ENCODE measurements around the gene PHACTR3. TPM values are rescaled to one million over a fixed set of nuclear protein-coding genes. Genes with fewer than 3 reads are reported as not detected.

The PHACTR3 gene
- total and polyA plus RNA-seq, 2 of the 8 experiments (the other 6 are each of a cell fraction or from before 2014, with no cell fraction given) = 0.05 to 0.13 TPM

- ChIA-PET POLR2A (ENCODE audit: partially characterized antibody) (no interaction called here), CTCF (ENCODE audit: partially characterized antibody) (interaction anchor here (0.6 to 1.8 kb wide), 2 partner anchors 17 to 27 kb away, joined by 3 to 4 read pairs; no protein-coding TSS in a partner anchor)
- peak overlapping the region in 1 of 4 experiments; percentile 44; a peak in 1 of 8 replicates for H3K4me3 ChIP-seq (ENCODE audit: extremely low read depth in 1 of 4, insufficient read depth in 2 of 4, low read depth in 3 of 4, low read length in 4 of 4)
- H3K14ac ChIP-seq (ENCODE audit: insufficient read length) = no peak overlapping the region
- no peak overlapping the region for H3K18ac ChIP-seq (ENCODE audit: extremely low read depth, low read length)
- no peaks in the 10 kb centered on the region for H3K79me2 ChIP-seq (ENCODE audit: control insufficient read depth in 1 of 2, insufficient read depth in 2 of 2, low read length in 2 of 2)
- H3K4ac ChIP-seq (replicated peaks; ENCODE audit: insufficient read length, low read depth, low read length) = no peak overlapping the region
- peaks cover 14 to 43% (median 33%) of the 10 kb centered on the region in 4 experiments for H3K27me3 ChIP-seq (replicated peaks in 1 of 4; ENCODE audit: control insufficient read depth in 3 of 4, extremely low read depth in 1 of 4, insufficient read depth in 3 of 4, low read length in 3 of 4)
- no peaks in the 10 kb centered on the region for H4K20me1 ChIP-seq (replicated peaks in 1 of 2; ENCODE audit: control insufficient read depth in 1 of 2, insufficient read depth in 2 of 2, low read length in 2 of 2)
- no peak overlapping the region for H4K91ac ChIP-seq (replicated peaks; ENCODE audit: insufficient read length, low read length)
- no peak overlapping the region for H2BK12ac ChIP-seq (ENCODE audit: low read depth, low read length)
- H4K8ac ChIP-seq (ENCODE audit: extremely low read depth, insufficient read depth, low read length) = no peak overlapping the region
- H2BK120ac ChIP-seq (replicated peaks; ENCODE audit: low read depth, low read length) = no peak overlapping the region
- no peak overlapping the region for H3K9ac ChIP-seq (replicated peaks in 1 of 4; ENCODE audit: extremely low read depth in 1 of 4, low read depth in 3 of 4, low read length in 3 of 4)
- 82% methylated on average over 12 of the region's 18 CpGs; no CpG with 5 or more reads in 1 of the 2 experiments for WGBS, 2 experiments (ENCODE audit: extremely low coverage in 1 of 2, insufficient coverage in 1 of 2, insufficient read length in 1 of 2, insufficient replicate concordance in 2 of 2, low coverage in 1 of 2, low lambda C conversion rate in 2 of 2, missing lambda C conversion rate in 1 of 2)
- FAIRE-seq = no peak
- no peaks in the 10 kb centered on the region for H3K79me1 ChIP-seq (ENCODE audit: low read depth, low read length)
- no peak overlapping the region for H2BK20ac ChIP-seq (ENCODE audit: low read length)
- H2AK5ac ChIP-seq (ENCODE audit: low read depth, low read length) = no peak overlapping the region
- no peak for DNase-seq (ENCODE audit: low read depth in 1 of 2, low spot score in 2 of 2)
- peaks cover 17 to 82% of the 10 kb centered on the region in 2 experiments for H3K9me3 ChIP-seq (ENCODE audit: insufficient read depth in 2 of 2, low read depth in 1 of 2, low read length in 1 of 2)
- H3K36me3 ChIP-seq (ENCODE audit: control insufficient read depth in 2 of 4, insufficient read depth in 4 of 4, low read length in 3 of 4) = no peaks in the 10 kb centered on the region
- no peak for TF ChIP-seq GABPA (IDR thresholded peaks at IDR 0.05; ENCODE audit: borderline replicate concordance, insufficient read depth, low read length)
- TF ChIP-seq EZH2 (IDR thresholded peaks at IDR 0.05; ENCODE audit: low read depth, low read length, severe bottlenecking) = peak; percentile 57
- no peak for TF ChIP-seq PHF8 (conservative IDR thresholded peaks at IDR 0.05; ENCODE audit: low read depth, low read length)
- peaks cover 0 to 2% (median 0%) of the 10 kb centered on the region in 4 experiments; a peak in 3 of 7 replicates for H3K4me1 ChIP-seq (replicated peaks in 1 of 4; ENCODE audit: control insufficient read depth in 3 of 4, insufficient read depth in 4 of 4, low read length in 3 of 4)
- H3K23ac ChIP-seq (ENCODE audit: insufficient read length) = no peak overlapping the region
- no peak overlapping the region for H2BK5ac ChIP-seq (ENCODE audit: low read depth, low read length)
- no peak overlapping the region for H2AFZ ChIP-seq (ENCODE audit: low read length)
- no peak overlapping the region for H4K5ac ChIP-seq (ENCODE audit: insufficient read length, low read depth, low read length)
- no peak overlapping the region for H3K56ac ChIP-seq (replicated peaks; ENCODE audit: insufficient read length, low read depth, low read length)
- no peaks in the 10 kb centered on the region; the same call in 1 of the 2 replicates for H3K23me2 ChIP-seq (ENCODE audit: low read depth, low read length)
- peak overlapping the region in 1 of 2 experiments; percentile 51; a peak in 2 of 4 replicates for H3K4me2 ChIP-seq (ENCODE audit: insufficient read depth in 1 of 2, low read depth in 2 of 2, low read length in 2 of 2)
- no peak overlapping the region for H2BK15ac ChIP-seq (ENCODE audit: low read length)
- H3K27ac ChIP-seq (ENCODE audit: low read depth, low read length) = no peak overlapping the region
Observed at GRCh38 chr20:59577809-59578435, 26.4 kb upstream of the PHACTR3 start.
